H9 (cell line): Measurements from ENCODE around the gene DBNDD1. TPM values are rescaled to one million over a fixed set of nuclear protein-coding genes. Genes with fewer than 3 reads are reported as not detected.

Source experiments
- DNase-seq: peaks from one replicate; pipeline ENCODE4 v3.0.0-alpha.2; 2017
- H2AFZ ChIP-seq: one replicate; pipeline ENCODE4 v1.6.1; 2013; ENCODE audit warnings: mild to moderate bottlenecking, low read length, control low read depth, moderate library complexity
- H2AK5ac ChIP-seq: 2 replicates; pipeline ENCODE4 v1.6.1; 2013; ENCODE audit warnings: low read length, control low read depth, mixed read lengths; ENCODE audit not compliant: insufficient read length
- H2BK120ac ChIP-seq: one replicate; pipeline ENCODE4 v1.6.1; 2013; ENCODE audit warnings: low read depth, mild to moderate bottlenecking, low read length, control low read depth, inconsistent platforms; ENCODE audit not compliant: poor library complexity, severe bottlenecking
- H2BK12ac ChIP-seq: 2 replicates; pipeline ENCODE4 v1.6.1; 2013; ENCODE audit warnings: low read length, control low read depth, mixed read lengths, low read depth; ENCODE audit not compliant: insufficient read length
- H2BK15ac ChIP-seq: 2 replicates; pipeline ENCODE4 v1.6.1; 2013; ENCODE audit warnings: low read depth, low read length, control low read depth
- H2BK20ac ChIP-seq: one replicate; pipeline ENCODE4 v1.6.1; 2013; ENCODE audit warnings: low read depth, mild to moderate bottlenecking, low read length, control low read depth, inconsistent platforms; ENCODE audit not compliant: poor library complexity, severe bottlenecking
- H2BK5ac ChIP-seq: 2 replicates; pipeline ENCODE4 v1.6.1; 2013; ENCODE audit warnings: low read length, control low read depth, mixed read lengths; ENCODE audit not compliant: insufficient read length
- H3K14ac ChIP-seq: 2 replicates; pipeline ENCODE4 v1.6.1; 2013; ENCODE audit warnings: low read length, control low read depth; ENCODE audit not compliant: insufficient read depth
- H3K18ac ChIP-seq: 2 replicates; pipeline ENCODE4 v1.6.1; 2013; ENCODE audit warnings: low read depth, mild to moderate bottlenecking, mixed read lengths, low read length, control low read depth; ENCODE audit not compliant: insufficient read length
- H3K23ac ChIP-seq: 2 replicates; pipeline ENCODE4 v1.6.1; 2013; ENCODE audit warnings: low read length, control low read depth, mixed read lengths, low read depth; ENCODE audit not compliant: insufficient read length
- H3K23me2 ChIP-seq: 2 replicates; pipeline ENCODE4 v1.6.1; 2013; ENCODE audit warnings: low read depth, mild to moderate bottlenecking, mixed read lengths, low read length, control low read depth; ENCODE audit not compliant: insufficient read length, poor library complexity, severe bottlenecking
- H3K27ac ChIP-seq: 2 replicates; pipeline ENCODE4 v1.5.1; 2013; ENCODE audit warnings: low read length, control low read depth, mixed read lengths, low read depth; ENCODE audit not compliant: insufficient read length
- H3K27me3 ChIP-seq: 2 replicates; pipeline ENCODE4 v1.6.1; 2013; ENCODE audit warnings: low read length, control low read depth, inconsistent platforms; ENCODE audit not compliant: insufficient read depth
- H3K4ac ChIP-seq: 2 replicates; pipeline ENCODE4 v1.6.1; 2013; ENCODE audit warnings: low read depth, mild to moderate bottlenecking, control low read depth, inconsistent platforms, low read length, moderate library complexity
- H3K4me1 ChIP-seq: 2 replicates; pipeline ENCODE4 v1.6.1; 2013; ENCODE audit warnings: low read length, control low read depth, inconsistent platforms; ENCODE audit not compliant: insufficient read depth
- H3K4me2 ChIP-seq: 2 replicates; pipeline ENCODE4 v1.6.1; 2013; ENCODE audit warnings: low read length, control low read depth, mixed read lengths; ENCODE audit not compliant: insufficient read length, insufficient read depth
- H3K56ac ChIP-seq: 2 replicates; pipeline ENCODE4 v1.6.1; 2013; ENCODE audit warnings: low read depth, mild to moderate bottlenecking, mixed read lengths, low read length, control low read depth; ENCODE audit not compliant: insufficient read length
- H3K79me1 ChIP-seq: 2 replicates; pipeline ENCODE4 v1.6.1; 2013; ENCODE audit warnings: low read depth, mild to moderate bottlenecking, moderate library complexity, low read length, control low read depth, inconsistent platforms; ENCODE audit not compliant: insufficient read depth, poor library complexity, severe bottlenecking
- H3K79me2 ChIP-seq: 2 replicates; pipeline ENCODE4 v1.6.1; 2013; ENCODE audit warnings: low read length, control low read depth, inconsistent platforms; ENCODE audit not compliant: insufficient read depth
- H3K9ac ChIP-seq: 2 replicates; pipeline ENCODE4 v1.6.1; 2013; ENCODE audit warnings: low read length, control low read depth, mixed read lengths; ENCODE audit not compliant: insufficient read length; ENCODE audit errors: extremely low read depth
- H3K9me3 ChIP-seq: one replicate; pipeline ENCODE4 v1.6.1; 2013; ENCODE audit warnings: low read depth, low read length, inconsistent platforms; ENCODE audit not compliant: control insufficient read depth
- H3T11ph ChIP-seq: one replicate; pipeline ENCODE4 v1.6.1; 2013; ENCODE audit warnings: mild to moderate bottlenecking, low read length, control low read depth, inconsistent platforms
- H4K20me1 ChIP-seq: one replicate; pipeline ENCODE4 v1.6.1; 2013; ENCODE audit not compliant: control insufficient read depth, insufficient read length, insufficient read depth
- H4K5ac ChIP-seq: 2 replicates; pipeline ENCODE4 v1.6.1; 2013; ENCODE audit warnings: low read depth, mild to moderate bottlenecking, mixed read lengths, low read length, control low read depth; ENCODE audit not compliant: insufficient read length
- H4K8ac ChIP-seq: replicated peaks from 2 replicates; pipeline ENCODE4 v1.6.1; 2013; ENCODE audit warnings: low read length, control low read depth, mixed read lengths, low read depth; ENCODE audit not compliant: insufficient read length
- H4K91ac ChIP-seq: 2 replicates; pipeline ENCODE4 v1.6.1; 2013; ENCODE audit warnings: low read depth, mild to moderate bottlenecking, moderate library complexity, mixed read lengths, low read length, control low read depth; ENCODE audit not compliant: insufficient read length
- H3K27ac Mint-ChIP-seq, 3 experiments: 2 replicates in 2 of 3; 3 replicates in 1 of 3; pipeline ENCODE4 v1.8.0; 2020 to 2021; ENCODE audit warnings: mixed read lengths in 3 of 3, mild to moderate bottlenecking in 1 of 3, moderate library complexity in 1 of 3
- H3K27me3 Mint-ChIP-seq: 2 replicates; pipeline ENCODE4 v1.8.0; 2021; ENCODE audit warnings: low read depth, mild to moderate bottlenecking, moderate library complexity, mixed read lengths
- H3K36me3 Mint-ChIP-seq, 3 experiments: 2 replicates in 2 of 3; 3 replicates in 1 of 3; pipeline ENCODE4 v1.8.0; 2020 to 2021; ENCODE audit warnings: low read depth in 3 of 3, mixed read lengths in 3 of 3; ENCODE audit not compliant: insufficient read depth in 1 of 3
- H3K4me1 Mint-ChIP-seq, 2 experiments: 2 replicates each; pipeline ENCODE4 v1.8.0; 2020; ENCODE audit warnings: mixed read lengths in 2 of 2
- H3K4me3 Mint-ChIP-seq, 2 experiments: 2 replicates in 1 of 2; 3 replicates in 1 of 2; pipeline ENCODE4 v1.8.0; 2020 to 2021; ENCODE audit warnings: mild to moderate bottlenecking in 2 of 2, mixed read lengths in 2 of 2, moderate library complexity in 1 of 2
- H3K9me3 Mint-ChIP-seq, 2 experiments: 2 replicates in 1 of 2; 3 replicates in 1 of 2; pipeline ENCODE4 v1.8.0; 2020; ENCODE audit warnings: mild to moderate bottlenecking in 2 of 2, mixed read lengths in 2 of 2, moderate library complexity in 1 of 2
- CTCF ChIP-seq: fragments of 200-600 bp; sonication (generic); conservative IDR thresholded peaks from 3 replicates; pipeline ENCODE4 v1.8.0; 2021; ENCODE audit warnings: antibody characterized with exemption, mild to moderate bottlenecking
- WGBS: extraction: QIAGEN DNeasy Blood & Tissue Kit; methylation state at CpG from one replicate; pipeline ENCODE4 v1.1.7; 2013; ENCODE audit warnings: missing lambda C conversion rate, low lambda C conversion rate, mixed read lengths; ENCODE audit not compliant: insufficient read length; ENCODE audit errors: extremely low coverage; 5-methylcytosine and 5-hydroxymethylcytosine counted together
- total RNA-seq: library from RNA; stranded (reverse); gene quantifications from 2 replicates; pipeline ENCODE4 v1.2.1, GENCODE V29; 2021

The DBNDD1 gene
- total RNA-seq, 1 experiment from 2014 or later: 87.3 TPM

GRCh38 chr16:90050969-90051368 lies 31.7 kb upstream of the DBNDD1 start:
- DNase-seq: no peak
- H3K56ac ChIP-seq: no peak overlapping the region
- H3K23me2 ChIP-seq: peaks cover 8% of the 10 kb centered on the region
- Mint-ChIP-seq H3K4me1 (peaks cover 8% of the 10 kb centered on the region in 2 experiments), H3K27me3 (peaks cover 28% of the 10 kb centered on the region), H3K9me3 (peaks cover 32 to 36% of the 10 kb centered on the region in 2 experiments), H3K27ac (no peak overlapping the region), H3K36me3 (peaks cover 7 to 20% (median 13%) of the 10 kb centered on the region in 3 experiments), H3K4me3 (no peak overlapping the region)
- H3K79me1 ChIP-seq: no peaks in the 10 kb centered on the region
- no peak overlapping the region for H4K91ac ChIP-seq
- H2BK12ac ChIP-seq: no peak overlapping the region
- H3K79me2 ChIP-seq: no peaks in the 10 kb centered on the region
- H2AK5ac ChIP-seq: no peak overlapping the region
- no peak overlapping the region for H3K4ac ChIP-seq
- no peaks in the 10 kb centered on the region for H3K4me1 ChIP-seq
- H2BK5ac ChIP-seq: no peak overlapping the region
- H2BK15ac ChIP-seq: no peak overlapping the region
- TF ChIP-seq CTCF: no peak
- no peaks in the 10 kb centered on the region; the same call in 1 of the 2 replicates for H3K27me3 ChIP-seq
- no peak overlapping the region for H2AFZ ChIP-seq
- H3K9me3 ChIP-seq: peaks cover 25% of the 10 kb centered on the region
- H3K18ac ChIP-seq: no peak overlapping the region
- no peak overlapping the region for H2BK120ac ChIP-seq
- H4K20me1 ChIP-seq: no peaks in the 10 kb centered on the region
- no peak overlapping the region for H3T11ph ChIP-seq
- H3K9ac ChIP-seq: no peak overlapping the region
- no peak overlapping the region for H4K5ac ChIP-seq
- WGBS: no CpG with 5 or more reads among the region's 10 CpGs
- no peak overlapping the region for H3K14ac ChIP-seq
- H3K4me2 ChIP-seq: no peak overlapping the region
- no peak overlapping the region for H4K8ac ChIP-seq
- no peak overlapping the region for H2BK20ac ChIP-seq
- no peak overlapping the region for H3K27ac ChIP-seq
- no peak overlapping the region for H3K23ac ChIP-seq
